HFFc6 (cell line): ENCODE results near the gene CD4. TPM values are rescaled to one million over a fixed set of nuclear protein-coding genes. Genes with fewer than 3 reads are reported as not detected.

Experiments used
- DNase-seq: peaks from one replicate; pipeline ENCODE4 v3.0.0-alpha.2; 2018
- H3K27ac Mint-ChIP-seq: 2 replicates; pipeline ENCODE4 v1.8.0; 2020; ENCODE audit warnings: mild to moderate bottlenecking, mixed read lengths
- H3K27me3 Mint-ChIP-seq: 2 replicates; pipeline ENCODE4 v1.8.0; 2021; ENCODE audit warnings: mild to moderate bottlenecking, moderate library complexity, mixed read lengths; ENCODE audit not compliant: insufficient read depth
- H3K36me3 Mint-ChIP-seq: 2 replicates; pipeline ENCODE4 v1.8.0; 2021; ENCODE audit warnings: low read depth, mixed read lengths
- H3K4me1 Mint-ChIP-seq: 2 replicates; pipeline ENCODE4 v1.8.0; 2020; ENCODE audit warnings: low read depth, mixed read lengths
- H3K4me3 Mint-ChIP-seq: 2 replicates; pipeline ENCODE4 v1.8.0; 2020; ENCODE audit warnings: mild to moderate bottlenecking, moderate library complexity, mixed read lengths
- H3K9me3 Mint-ChIP-seq: 2 replicates; pipeline ENCODE4 v1.8.0; 2020; ENCODE audit warnings: mild to moderate bottlenecking, mixed read lengths
- total RNA-seq, 6 experiments: library from RNA; stranded (reverse); fragmentation: NEBNext Ultra II Directional; extraction: Animal tissue kit (Norgen Biotek cat#: 25700); gene quantifications; 2 replicates in 1 of 6; 3 replicates in 5 of 6; pipeline ENCODE4 v1.2.3, GENCODE V29; 2021
- TF ChIP-seq, protein P1 (sequence below): fragments of 200-600 bp; sonication (generic); IDR thresholded peaks from 2 replicates; pipeline ENCODE4 v1.5.0; 2021; ENCODE audit warnings: antibody characterized with exemption, mild to moderate bottlenecking

Gene CD4
- total RNA-seq, 6 experiments from 2014 or later, result 0.11 to 0.25 (median 0.11) TPM; not detected in 3

GRCh38 chr12:6778217-6778573, 11.1 kb upstream of the CD4 start:
- H3K36me3 Mint-ChIP-seq, result no peaks in the 10 kb centered on the region
- peak; percentile 25 for DNase-seq
- peak overlapping the region; percentile 89 for H3K4me3 Mint-ChIP-seq
- H3K9me3 Mint-ChIP-seq, result no peaks in the 10 kb centered on the region
- peaks cover 16% of the 10 kb centered on the region for H3K4me1 Mint-ChIP-seq
- TF ChIP-seq, protein P1, sequence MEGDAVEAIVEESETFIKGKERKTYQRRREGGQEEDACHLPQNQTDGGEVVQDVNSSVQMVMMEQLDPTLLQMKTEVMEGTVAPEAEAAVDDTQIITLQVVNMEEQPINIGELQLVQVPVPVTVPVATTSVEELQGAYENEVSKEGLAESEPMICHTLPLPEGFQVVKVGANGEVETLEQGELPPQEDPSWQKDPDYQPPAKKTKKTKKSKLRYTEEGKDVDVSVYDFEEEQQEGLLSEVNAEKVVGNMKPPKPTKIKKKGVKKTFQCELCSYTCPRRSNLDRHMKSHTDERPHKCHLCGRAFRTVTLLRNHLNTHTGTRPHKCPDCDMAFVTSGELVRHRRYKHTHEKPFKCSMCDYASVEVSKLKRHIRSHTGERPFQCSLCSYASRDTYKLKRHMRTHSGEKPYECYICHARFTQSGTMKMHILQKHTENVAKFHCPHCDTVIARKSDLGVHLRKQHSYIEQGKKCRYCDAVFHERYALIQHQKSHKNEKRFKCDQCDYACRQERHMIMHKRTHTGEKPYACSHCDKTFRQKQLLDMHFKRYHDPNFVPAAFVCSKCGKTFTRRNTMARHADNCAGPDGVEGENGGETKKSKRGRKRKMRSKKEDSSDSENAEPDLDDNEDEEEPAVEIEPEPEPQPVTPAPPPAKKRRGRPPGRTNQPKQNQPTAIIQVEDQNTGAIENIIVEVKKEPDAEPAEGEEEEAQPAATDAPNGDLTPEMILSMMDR, result no peak
- H3K27me3 Mint-ChIP-seq, result peaks cover 8% of the 10 kb centered on the region
- H3K27ac Mint-ChIP-seq, result no peak overlapping the region

- TF ChIP-seq, protein P1, result peak; percentile 96
- peak overlapping the region; percentile 89 for H3K4me3 Mint-ChIP-seq
- DNase-seq, result peak; percentile 87
- H3K36me3 Mint-ChIP-seq, result no peaks in the 10 kb centered on the region
- H3K27me3 Mint-ChIP-seq, result peaks cover 8% of the 10 kb centered on the region
- H3K9me3 Mint-ChIP-seq, result no peaks in the 10 kb centered on the region
- H3K4me1 Mint-ChIP-seq, result peaks cover 16% of the 10 kb centered on the region
- H3K27ac Mint-ChIP-seq, result peak overlapping the region; percentile 84
Observed at GRCh38 chr12:6778574-6779550, 10.5 kb upstream of the CD4 start.

DNA sequence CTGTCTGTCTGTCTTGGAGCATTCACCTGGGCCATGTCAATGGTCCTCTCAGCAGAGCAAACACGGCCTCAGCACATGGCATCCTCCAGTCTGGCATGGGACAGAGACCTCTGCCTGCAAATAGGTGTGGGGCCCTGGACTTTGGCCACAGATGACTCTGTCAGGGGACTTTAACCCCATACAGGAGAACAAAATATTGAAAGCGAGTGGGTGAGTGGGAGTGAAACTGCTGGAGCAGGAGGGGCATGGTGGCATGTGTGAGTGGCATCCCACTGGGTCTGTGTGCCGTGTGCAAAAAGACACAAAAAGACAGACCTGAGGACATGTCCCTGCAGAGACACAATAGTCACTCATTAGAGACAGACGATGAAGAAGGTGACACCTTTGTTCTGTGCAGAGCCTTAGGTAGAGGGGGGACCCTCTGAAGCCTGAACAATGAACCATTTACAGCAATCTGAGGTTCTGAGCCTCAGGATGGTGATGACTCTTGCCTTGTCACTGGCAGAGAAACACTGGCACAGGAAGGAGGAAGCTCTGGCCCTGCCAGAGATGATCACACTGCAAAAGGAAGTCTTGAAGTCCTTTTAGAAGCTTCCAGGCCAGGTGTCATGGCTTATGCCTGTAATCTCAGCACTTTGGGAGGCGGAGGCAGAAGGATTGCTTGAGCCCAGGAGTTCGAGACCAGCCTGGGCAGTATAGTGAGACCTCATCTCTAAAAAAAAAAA, 9.5 kb upstream of the CD4 start:
- Mint-ChIP-seq H3K4me1 (peaks cover 16% of the 10 kb centered on the region), H3K27me3 (peaks cover 6% of the 10 kb centered on the region), H3K9me3 (no peaks in the 10 kb centered on the region), H3K36me3 (no peaks in the 10 kb centered on the region), H3K4me3 (no peak overlapping the region), H3K27ac (no peak overlapping the region)
- no peak for DNase-seq
- TF ChIP-seq, protein P1, result no peak

DNA sequence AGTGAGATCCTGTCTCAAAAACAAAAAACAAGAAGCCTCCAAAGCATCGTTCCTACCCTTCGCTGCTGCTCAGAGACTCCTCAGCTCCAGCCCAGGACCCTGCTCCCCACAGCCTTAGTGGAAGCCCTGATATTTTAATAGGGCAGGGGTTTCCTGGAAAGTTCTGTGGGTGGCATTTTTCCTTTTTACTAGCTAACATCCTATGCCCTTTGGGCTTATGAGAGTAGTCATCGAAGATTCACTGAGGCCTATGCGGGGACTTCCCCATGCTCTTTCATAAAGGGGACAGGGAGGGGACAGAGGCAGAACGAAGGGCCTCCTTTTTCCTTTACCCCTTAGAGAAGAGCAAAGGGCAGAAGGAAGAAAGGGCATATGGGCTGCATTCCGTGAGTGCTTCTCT, 8.8 kb upstream of the CD4 start:
- H3K4me1 Mint-ChIP-seq, result peaks cover 16% of the 10 kb centered on the region
- H3K36me3 Mint-ChIP-seq, result no peaks in the 10 kb centered on the region
- no peak overlapping the region for H3K27ac Mint-ChIP-seq
- DNase-seq, result no peak
- H3K9me3 Mint-ChIP-seq, result no peaks in the 10 kb centered on the region
- H3K4me3 Mint-ChIP-seq, result no peak overlapping the region
- peaks cover 3% of the 10 kb centered on the region for H3K27me3 Mint-ChIP-seq
- TF ChIP-seq, protein P1, result no peak

GRCh38 chr12:6782119-6782518, 7.2 kb upstream of the CD4 start:
- Mint-ChIP-seq H3K27me3 (peaks cover 3% of the 10 kb centered on the region), H3K4me1 (peaks cover 16% of the 10 kb centered on the region), H3K9me3 (no peaks in the 10 kb centered on the region), H3K36me3 (no peaks in the 10 kb centered on the region), H3K27ac (no peak overlapping the region), H3K4me3 (no peak overlapping the region)
- TF ChIP-seq, protein P1, result no peak
- DNase-seq, result no peak
